Kidney capillary endothelial cell (primary cell): ENCODE data around the gene TCF25.
"Not testable (repeated sequence)": the region's sequence is repeated elsewhere in the genome, so short reads cannot be mapped to it uniquely, and the experiment has no call there.

Experiments used
- DNase-seq: peaks from one replicate; pipeline ENCODE4 v3.0.0-alpha.2; 2018; ENCODE audit warnings: low spot score

The TCF25 gene

DNA sequence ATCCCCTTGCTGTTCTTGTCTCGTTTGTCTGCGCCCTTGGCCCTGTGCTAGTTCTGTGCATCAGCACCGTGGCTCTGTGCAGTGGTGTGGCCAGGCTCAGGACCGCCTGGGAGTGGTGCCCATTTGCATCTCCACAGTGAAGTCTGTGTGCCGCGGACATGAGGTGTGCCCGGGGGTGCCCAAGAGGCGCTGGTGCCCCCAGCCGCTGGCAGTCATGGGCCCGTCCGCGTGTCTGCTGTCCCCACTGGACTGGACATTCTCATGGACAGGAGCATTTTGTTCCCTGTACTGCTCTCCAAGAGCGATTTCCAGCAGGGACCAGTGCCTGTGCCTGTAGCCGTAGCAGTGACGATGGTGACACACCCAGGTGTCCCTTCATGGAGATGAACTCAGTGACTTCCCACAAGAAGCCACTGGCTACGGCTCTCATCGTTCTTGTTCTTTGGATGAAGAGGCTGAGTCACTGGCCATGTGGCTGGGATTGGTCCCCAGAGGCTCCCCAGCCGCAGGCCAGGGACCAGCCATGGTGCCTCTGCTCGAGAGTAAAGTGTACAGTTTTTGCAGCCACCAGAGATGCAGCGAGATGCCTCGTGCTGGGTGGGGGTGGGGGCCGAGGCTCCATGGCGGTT is 32.2 kb downstream of the TCF25 start:
- no peak for DNase-seq

GRCh38 chr16:89906140-89907025 is 33.0 kb downstream of the TCF25 start:
- no peak for DNase-seq

GRCh38 chr16:89907055-89907814 is 33.8 kb downstream of the TCF25 start:
- no peak for DNase-seq

DNA sequence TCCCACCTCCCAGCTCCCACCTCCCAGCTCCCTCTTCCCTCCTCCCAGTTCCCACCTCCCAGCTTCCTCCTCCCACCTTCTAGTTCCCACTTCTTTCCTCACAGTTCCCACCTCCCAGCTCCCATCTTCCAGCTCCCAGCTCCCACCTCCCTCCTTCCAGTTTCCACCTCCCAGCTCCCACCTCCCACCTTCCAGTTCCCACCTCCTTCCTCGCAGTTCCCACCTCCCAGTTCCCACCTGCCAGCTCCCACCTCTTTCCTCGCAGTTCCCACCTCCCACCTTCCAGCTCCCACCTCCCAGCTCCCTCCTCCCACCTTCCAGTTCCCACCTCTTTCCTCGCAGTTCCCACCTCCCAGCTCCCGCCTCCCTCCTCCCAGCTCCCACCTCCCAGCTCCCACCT is 34.8 kb downstream of the TCF25 start:
- DNase-seq = no peak

GRCh38 chr16:89909777-89910716 is 36.7 kb downstream of the TCF25 start:
- peak; percentile 74 for DNase-seq

- no peak for DNase-seq
Observed at GRCh38 chr16:89910717-89911354, 37.4 kb downstream of the TCF25 start.

DNA sequence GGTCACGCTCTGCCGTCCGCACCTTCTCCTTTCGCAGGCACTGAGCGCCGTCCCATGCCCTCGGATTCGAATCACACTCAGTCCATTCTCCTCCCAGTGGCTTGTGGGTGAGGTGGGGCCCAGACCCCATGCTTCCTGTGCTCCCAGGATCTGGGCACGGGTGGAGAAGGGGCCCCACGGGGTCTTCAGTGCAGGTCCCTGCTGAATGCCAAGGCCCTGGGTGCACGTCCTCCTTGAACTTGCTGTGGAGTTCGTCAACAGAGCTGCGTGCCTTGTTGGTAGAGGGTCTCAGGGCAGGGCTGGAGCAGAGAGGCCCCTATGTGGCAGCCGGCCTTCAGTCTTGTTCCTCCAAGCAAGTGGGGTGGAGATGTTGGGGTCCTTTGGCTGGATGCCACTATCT is 38.0 kb downstream of the TCF25 start:
- DNase-seq = no peak

DNA sequence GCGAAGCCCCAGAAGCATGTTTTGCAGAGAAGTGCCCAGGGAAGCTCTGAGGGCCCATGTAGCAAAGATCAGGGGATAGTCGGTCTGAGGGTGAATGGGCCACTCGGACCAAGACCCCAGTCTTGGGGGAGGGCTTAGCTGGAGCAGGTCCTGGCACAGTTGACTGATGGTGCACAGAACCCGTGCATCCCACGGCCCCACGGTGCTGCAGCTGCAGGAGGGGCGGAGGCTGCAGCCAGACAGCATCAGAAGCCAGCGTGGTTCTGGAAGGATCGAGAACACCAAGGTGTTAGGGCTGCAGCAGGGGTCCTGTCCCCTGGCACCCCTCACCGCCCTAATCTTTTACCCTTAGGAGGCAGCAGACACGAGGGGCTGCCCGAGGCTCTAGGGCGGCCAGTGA is 38.8 kb downstream of the TCF25 start:
- DNase-seq = no peak

GRCh38 chr16:89912627-89913026 is 39.2 kb downstream of the TCF25 start:
- DNase-seq = no peak

DNA sequence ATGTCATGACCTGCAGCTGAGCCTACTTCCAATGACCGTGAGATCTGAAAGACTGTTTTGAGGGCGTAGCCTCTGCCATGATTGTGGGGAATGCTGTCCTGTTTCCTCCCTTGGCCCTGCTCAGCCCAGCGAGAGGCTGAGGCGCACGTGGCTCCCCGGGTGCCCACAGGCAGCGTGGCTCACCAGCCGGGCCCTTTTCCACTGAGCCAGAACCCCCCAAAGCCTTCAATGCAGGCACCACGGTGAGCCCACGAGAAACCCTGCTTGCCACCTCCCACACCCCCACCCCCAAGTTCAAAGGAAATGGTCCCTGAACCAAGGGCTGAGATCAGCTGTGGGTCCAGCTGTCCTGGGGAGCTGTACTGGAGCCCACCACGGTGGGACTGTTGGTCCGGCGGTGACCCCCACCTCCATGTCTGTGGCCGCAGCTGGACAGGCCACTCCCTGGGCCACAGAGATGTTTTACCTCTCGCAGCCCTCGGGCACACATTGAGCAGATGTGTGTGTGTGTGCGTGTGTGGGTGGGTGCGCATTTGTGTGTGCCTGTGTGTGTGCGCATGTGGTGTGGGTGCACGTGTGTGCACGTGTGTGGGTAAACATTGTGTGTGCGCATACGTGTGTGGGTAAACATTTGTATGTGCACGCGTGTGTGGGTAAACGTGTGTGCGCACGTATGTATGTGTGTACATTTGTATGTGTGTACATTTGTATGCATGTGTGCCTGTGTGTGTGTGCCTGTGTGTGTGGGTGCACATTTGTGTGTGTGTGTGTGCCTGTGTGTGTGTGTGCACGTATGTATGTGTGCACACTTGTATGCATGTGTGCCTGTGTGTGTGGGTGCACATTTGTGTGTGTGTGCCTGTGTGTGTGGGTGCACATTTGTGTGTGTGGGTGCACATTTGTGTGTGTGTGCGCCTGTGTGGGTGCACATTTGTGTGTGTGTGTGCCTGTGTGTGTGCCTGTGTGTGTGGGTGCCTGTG is 40.3 kb downstream of the TCF25 start:
- DNase-seq = no peak

- not testable (repeated sequence) for DNase-seq
Observed at GRCh38 chr16:89914642-89915285, 41.4 kb downstream of the TCF25 start.

GRCh38 chr16:89915303-89916232 is 42.2 kb downstream of the TCF25 start:
- no peak for DNase-seq

DNA sequence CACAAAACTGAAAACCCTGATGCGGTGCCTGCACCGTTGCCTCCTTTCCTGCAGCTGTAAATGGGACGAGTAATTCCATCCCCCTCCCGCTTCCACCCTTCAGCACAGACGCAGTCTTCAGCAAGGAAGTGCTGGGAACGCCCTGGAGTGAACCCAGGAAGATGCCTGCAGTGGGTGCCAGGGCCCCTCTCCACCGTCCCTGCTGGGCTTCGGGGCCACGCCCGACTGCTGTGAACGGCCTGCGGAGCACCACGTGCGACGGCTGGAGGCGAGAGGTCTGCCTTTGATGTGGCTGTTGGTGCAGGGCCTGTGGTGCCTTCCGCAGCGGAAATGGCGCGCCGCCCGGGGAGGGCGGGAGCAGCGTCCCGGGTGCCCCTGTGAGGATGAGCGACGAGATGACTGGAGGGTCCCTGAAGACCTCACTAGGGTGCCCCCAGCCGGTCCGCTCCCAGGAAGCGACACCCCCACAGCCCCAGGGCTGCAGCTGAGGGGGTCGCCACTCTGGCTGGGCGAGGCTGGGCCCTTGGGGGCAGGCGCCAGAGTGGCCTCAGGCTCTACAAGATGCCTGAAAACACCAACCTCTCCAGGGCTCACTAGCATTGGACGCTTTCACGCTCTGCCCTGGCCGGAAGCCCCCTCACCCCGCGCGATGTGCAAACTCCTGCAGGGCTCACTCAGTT is 44.5 kb downstream of the TCF25 start:
- peak; percentile 77 for DNase-seq

DNA sequence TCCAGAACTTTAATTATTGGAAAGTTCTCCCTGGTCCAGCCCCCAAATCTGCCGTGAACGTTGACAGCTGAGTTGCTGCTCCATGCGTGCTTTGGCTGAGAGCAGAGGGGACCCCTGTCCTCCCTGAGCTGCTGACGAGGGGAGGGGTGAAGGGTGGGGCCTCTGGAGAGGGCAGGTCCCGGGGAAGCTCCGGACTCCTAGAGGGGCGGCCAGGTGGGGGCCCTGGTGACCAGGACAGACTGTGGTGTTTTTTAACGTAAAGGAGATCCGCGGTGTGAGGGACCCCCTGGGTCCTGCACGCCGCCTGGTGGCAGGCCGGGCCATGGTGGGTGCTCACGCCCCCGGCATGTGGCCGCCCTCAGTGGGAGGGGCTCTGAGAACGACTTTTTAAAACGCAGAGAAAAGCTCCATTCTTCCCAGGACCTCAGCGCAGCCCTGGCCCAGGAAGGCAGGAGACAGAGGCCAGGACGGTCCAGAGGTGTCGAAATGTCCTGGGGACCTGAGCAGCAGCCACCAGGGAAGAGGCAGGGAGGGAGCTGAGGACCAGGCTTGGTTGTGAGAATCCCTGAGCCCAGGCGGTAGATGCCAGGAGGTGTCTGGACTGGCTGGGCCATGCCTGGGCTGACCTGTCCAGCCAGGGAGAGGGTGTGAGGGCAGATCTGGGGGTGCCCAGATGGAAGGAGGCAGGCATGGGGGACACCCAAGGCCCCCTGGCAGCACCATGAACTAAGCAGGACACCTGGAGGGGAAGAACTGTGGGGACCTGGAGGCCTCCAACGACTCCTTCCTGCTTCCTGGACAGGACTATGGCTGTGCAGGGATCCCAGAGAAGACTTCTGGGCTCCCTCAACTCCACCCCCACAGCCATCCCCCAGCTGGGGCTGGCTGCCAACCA is 45.3 kb downstream of the TCF25 start, which contains the start of gene MC1R:
Gene MC1R, plus strand, starts transcription at position 410 of the 895 bp plus-strand sequence. Its CDS starts 397 bp downstream, at position 807.
- DNase-seq = peak; percentile 39

- DNase-seq = no peak
Observed at GRCh38 chr16:89919535-89920406, 46.4 kb downstream of the TCF25 start.
